Naive thymus-derived CD8-positive, alpha-beta T cell (primary cell): Measurements from ENCODE around the gene IQSEC1. TPM values are rescaled to one million over a fixed set of nuclear protein-coding genes. Genes with fewer than 3 reads are reported as not detected.
"Not testable (repeated sequence)": the region's sequence is repeated elsewhere in the genome, so short reads cannot be mapped to it uniquely, and the experiment has no call there.

Experiments used
- ATAC-seq, 2 donors: fragments of 150-1000 bp; cut with Tn5 transposase in 1 of 2; sonication (Bioruptor Pico), chemical (Tn5 transposase) in 1 of 2; 1 replicate in 1 of 2; 2 replicates in 1 of 2; pipeline ENCODE4 v1.10.0; 2021; ENCODE audit warnings: mild to moderate bottlenecking in 2 of 2, moderate library complexity in 2 of 2
- POLR2A ChIA-PET: fragments of 350-600 bp; sonication (Branson Sonifier 250); formaldehyde crosslinking; loops from one replicate; lab custom pipeline; 2021; ENCODE audit warnings: antibody characterized with exemption; lab: Charles Lee
- DNase-seq, 10 donors: peaks; one replicate each; pipeline versions ENCODE4 v3.0.0 to v3.0.0-alpha.2; 2020 to 2022
- H3K27ac Mint-ChIP-seq, 10 donors: one replicate each; pipeline ENCODE4 v1.8.0; 2020 to 2022; ENCODE audit warnings: mild to moderate bottlenecking in 10 of 10, mixed read lengths in 10 of 10, moderate library complexity in 4 of 10, inconsistent platforms in 1 of 10
- H3K27me3 Mint-ChIP-seq, 5 donors: one replicate each; pipeline ENCODE4 v1.8.0; 2021 to 2022; ENCODE audit warnings: mixed read lengths in 5 of 5
- H3K36me3 Mint-ChIP-seq, 3 donors: one replicate each; pipeline ENCODE4 v1.8.0; 2020 to 2022; ENCODE audit warnings: mixed read lengths in 3 of 3, mild to moderate bottlenecking in 2 of 3, inconsistent platforms in 1 of 3
- H3K4me1 Mint-ChIP-seq, 4 donors: one replicate each; pipeline ENCODE4 v1.8.0; 2021 to 2022; ENCODE audit warnings: mixed read lengths in 4 of 4
- H3K4me3 Mint-ChIP-seq, 10 donors: one replicate each; pipeline ENCODE4 v1.8.0; 2020 to 2022; ENCODE audit warnings: mild to moderate bottlenecking in 10 of 10, mixed read lengths in 10 of 10, moderate library complexity in 6 of 10, inconsistent platforms in 1 of 10
- H3K9me3 Mint-ChIP-seq, 9 donors: one replicate each; pipeline ENCODE4 v1.8.0; 2020 to 2022; ENCODE audit warnings: mixed read lengths in 9 of 9, mild to moderate bottlenecking in 3 of 9, inconsistent platforms in 1 of 9, moderate library complexity in 1 of 9
- polyA plus RNA-seq, 3 donors: library from polyadenylated mRNA; unstranded; fragments of 300-500 nt; fragmentation: Illumina TruSeq; gene quantifications; one replicate each; pipeline ENCODE4 v1.2.3, GENCODE V29; 2021
- total RNA-seq, 8 experiments: library from RNA in 2 of 8; stranded (reverse) in 2 of 8; gene quantifications; one replicate each; pipeline ENCODE4 v1.2.3 and lab custom pipeline; 2021 to 2026

IQSEC1 gene
- total and polyA plus RNA-seq, 5 experiments from 2014 or later: 13.7 to 47.7 (median 23.7) TPM

- DNase-seq (peak in 8 of 10 donors; percentile 20 to 68 (median 57)), ATAC-seq (peak; percentile 65 to 69)
- peak overlapping the region in 2 of 10 donors; percentile 2 to 8 for H3K27ac Mint-ChIP-seq
- H3K27me3 Mint-ChIP-seq: peaks cover 4 to 15% (median 10%) of the 10 kb centered on the region in 5 donors
- POLR2A ChIA-PET: interaction anchor here (0.6 to 1.2 kb wide), 4 partner anchors 23 to 225 kb away, joined by 3 to 4 read pairs (median 4); partner anchors contain the start of gene CAND2
- H3K36me3 Mint-ChIP-seq: no peaks in the 10 kb centered on the region
- H3K9me3 Mint-ChIP-seq: no peaks in the 10 kb centered on the region
- peaks cover 7 to 15% (median 12%) of the 10 kb centered on the region in 4 donors for H3K4me1 Mint-ChIP-seq
- peak overlapping the region; percentile 26 to 80 (median 46) for H3K4me3 Mint-ChIP-seq
Measured at GRCh38 chr3:12891985-12892839, 181.0 kb downstream of the IQSEC1 start.

DNA sequence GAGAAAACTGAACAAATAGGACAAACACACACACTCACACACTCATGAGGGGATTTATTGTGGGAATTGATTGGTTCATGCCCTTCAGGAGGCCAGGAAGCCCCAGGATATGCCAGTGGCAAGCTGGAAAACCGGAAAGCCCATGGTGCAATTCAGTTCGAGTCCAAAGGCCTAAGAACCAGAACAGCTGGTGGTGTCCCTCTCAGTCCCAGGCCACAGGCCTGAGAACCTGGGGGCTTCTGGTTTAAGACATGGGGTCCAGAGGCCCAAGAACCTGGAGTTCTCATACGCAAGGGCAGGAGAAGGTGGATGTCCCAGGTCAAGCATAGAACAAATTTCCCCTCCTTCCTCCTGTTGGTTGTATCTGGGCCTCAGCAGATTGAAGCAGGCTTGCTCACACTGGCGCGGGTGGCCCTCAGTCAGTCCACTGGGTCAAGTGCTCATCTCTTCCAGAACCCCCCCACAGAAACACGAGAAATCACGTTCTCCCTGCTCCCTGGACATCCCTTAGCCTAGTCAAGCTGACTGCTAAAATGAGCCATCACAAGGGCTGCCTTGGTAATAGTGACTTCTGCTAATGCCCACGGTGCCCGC, 181.7 kb downstream of the IQSEC1 start:
- POLR2A ChIA-PET: interaction anchor here (0.9 to 1.2 kb wide), 4 partner anchors 24 to 104 kb away, joined by 3 to 5 read pairs (median 4); partner anchors contain the start of gene CAND2
- peaks cover 9 to 21% (median 15%) of the 10 kb centered on the region in 4 donors for H3K4me1 Mint-ChIP-seq
- H3K9me3 Mint-ChIP-seq: no peaks in the 10 kb centered on the region
- H3K27me3 Mint-ChIP-seq: peaks cover 7 to 17% (median 12%) of the 10 kb centered on the region in 5 donors
- peak overlapping the region; percentile 26 to 80 (median 46) for H3K4me3 Mint-ChIP-seq
- H3K36me3 Mint-ChIP-seq: no peaks in the 10 kb centered on the region
- peak overlapping the region in 2 of 10 donors; percentile 2 to 8 for H3K27ac Mint-ChIP-seq
- no peak for ATAC-seq
- DNase-seq: peak in 1 of 10 donors; percentile 22

DNA sequence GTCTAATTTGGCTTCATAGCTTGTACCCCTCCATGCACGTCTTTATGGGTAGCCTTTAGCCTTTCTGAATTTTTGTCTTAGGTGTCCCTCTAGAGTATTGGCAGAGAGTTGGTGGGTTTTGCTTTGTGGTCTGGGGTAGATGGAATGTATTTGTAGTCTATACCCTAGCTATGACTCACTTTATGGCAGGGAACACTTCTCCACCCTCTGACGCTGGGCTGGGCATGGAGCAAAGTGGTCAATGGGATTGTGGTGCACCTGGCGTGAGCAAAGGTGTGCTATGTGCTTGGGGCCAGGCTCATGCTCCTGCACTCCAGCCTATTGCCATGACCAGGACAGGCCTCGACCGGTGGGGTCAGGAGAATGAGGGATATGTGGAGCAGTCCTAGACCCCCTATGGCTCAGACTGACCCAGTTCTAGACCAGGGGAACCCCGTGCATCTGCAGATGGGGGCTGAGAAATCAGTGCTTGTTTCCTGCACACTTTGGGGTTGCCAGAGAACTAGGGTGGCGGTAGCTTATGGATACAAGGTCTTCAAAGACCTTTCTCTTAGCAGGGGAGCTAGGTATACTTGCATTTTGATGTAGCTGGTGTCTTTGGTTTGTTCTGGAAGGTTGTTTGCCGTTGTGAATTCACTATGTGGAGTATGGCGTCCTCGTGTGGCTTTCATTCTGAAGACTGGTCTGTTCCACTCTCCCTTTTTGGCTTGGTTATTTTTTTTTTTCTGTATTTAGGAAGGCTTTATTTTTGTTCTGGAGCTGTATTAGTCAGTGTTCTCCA, 182.4 kb downstream of the IQSEC1 start:
- H3K27ac Mint-ChIP-seq: no peak overlapping the region
- DNase-seq (peak in 1 of 10 donors; percentile 15), ATAC-seq (no peak)
- H3K4me1 Mint-ChIP-seq: peaks cover 14 to 28% (median 19%) of the 10 kb centered on the region in 4 donors
- no peaks in the 10 kb centered on the region for H3K36me3 Mint-ChIP-seq
- H3K27me3 Mint-ChIP-seq: peaks cover 7 to 17% (median 13%) of the 10 kb centered on the region in 5 donors
- peak overlapping the region in 1 of 10 donors; percentile 48 for H3K4me3 Mint-ChIP-seq
- POLR2A ChIA-PET: interaction anchor here (0.9 to 1.1 kb wide), 2 partner anchors 94 to 95 kb away, joined by 3 to 5 read pairs; partner anchors contain the start of gene CAND2
- no peaks in the 10 kb centered on the region for H3K9me3 Mint-ChIP-seq

DNA sequence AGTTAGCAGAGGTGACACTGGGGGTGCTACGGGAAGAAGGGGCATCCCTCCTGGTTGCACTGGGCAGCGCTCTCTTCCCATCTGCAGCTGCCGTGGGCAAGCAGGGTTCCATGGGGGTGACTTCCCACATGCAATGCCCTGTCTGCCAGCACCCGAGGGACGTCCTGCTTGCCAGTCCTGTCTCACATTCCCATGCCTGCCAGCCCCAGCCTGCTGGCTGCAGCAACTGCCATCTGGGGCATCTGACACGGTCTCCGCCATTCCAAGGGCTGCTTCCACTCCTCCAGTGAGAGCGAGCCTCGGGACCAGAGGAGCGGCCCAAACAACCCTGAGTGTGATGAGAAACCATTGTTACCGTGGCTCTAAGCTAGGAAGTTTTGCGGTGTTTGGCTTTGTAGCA, 186.5 kb downstream of the IQSEC1 start:
- no peaks in the 10 kb centered on the region for H3K9me3 Mint-ChIP-seq
- DNase-seq (no peak), ATAC-seq (no peak)
- POLR2A ChIA-PET: interaction anchor here (0.6 to 0.9 kb wide), 3 partner anchors 99 to 761 kb away, joined by 3 to 4 read pairs (median 3); no protein-coding TSS in a partner anchor
- H3K36me3 Mint-ChIP-seq: no peaks in the 10 kb centered on the region
- no peak overlapping the region for H3K27ac Mint-ChIP-seq
- peaks cover 5 to 19% (median 15%) of the 10 kb centered on the region in 4 donors for H3K4me1 Mint-ChIP-seq
- peaks cover 12 to 15% (median 13%) of the 10 kb centered on the region in 5 donors for H3K27me3 Mint-ChIP-seq
- H3K4me3 Mint-ChIP-seq: peak overlapping the region in 8 of 10 donors; percentile 38 to 74 (median 60)

GRCh38 chr3:12886106-12886679, 187.0 kb downstream of the IQSEC1 start:
- Mint-ChIP-seq H3K9me3 (peaks cover 0 to 2% (median 0%) of the 10 kb centered on the region in 9 donors), H3K27me3 (peaks cover 13 to 15% (median 13%) of the 10 kb centered on the region in 5 donors), H3K4me3 (peak overlapping the region; percentile 38 to 74 (median 60)), H3K27ac (peak overlapping the region in 2 of 10 donors; percentile 25 to 43), H3K4me1 (peaks cover 4 to 18% (median 14%) of the 10 kb centered on the region in 4 donors), H3K36me3 (no peaks in the 10 kb centered on the region)
- DNase-seq: no peak
- POLR2A ChIA-PET: interaction anchor here (0.7 kb wide), 1 partner anchor 762 kb away, joined by 4 read pairs; no protein-coding TSS in a partner anchor
- peak; percentile 56 to 63 for ATAC-seq

- Mint-ChIP-seq H3K36me3 (no peaks in the 10 kb centered on the region), H3K9me3 (peaks cover 0 to 2% (median 0%) of the 10 kb centered on the region in 9 donors), H3K27me3 (peaks cover 11 to 13% (median 13%) of the 10 kb centered on the region in 5 donors), H3K4me1 (peaks cover 4 to 18% (median 14%) of the 10 kb centered on the region in 4 donors), H3K27ac (no peak overlapping the region), H3K4me3 (peak overlapping the region in 7 of 10 donors; percentile 4 to 70 (median 41))
- ATAC-seq: no peak
- POLR2A ChIA-PET: no interaction called here
- DNase-seq: no peak
Measured at GRCh38 chr3:12885583-12885930, 187.7 kb downstream of the IQSEC1 start.

- H3K4me1 Mint-ChIP-seq: peaks cover 4 to 18% (median 14%) of the 10 kb centered on the region in 4 donors
- no peak for ATAC-seq
- peaks cover 8 to 13% (median 11%) of the 10 kb centered on the region in 5 donors for H3K27me3 Mint-ChIP-seq
Measured at GRCh38 chr3:12884790-12885582, 188.2 kb downstream of the IQSEC1 start.

GRCh38 chr3:12884186-12884680, 189.0 kb downstream of the IQSEC1 start:
- peaks cover 0 to 2% (median 0%) of the 10 kb centered on the region in 9 donors for H3K9me3 Mint-ChIP-seq
- peaks cover 6 to 13% (median 7%) of the 10 kb centered on the region in 5 donors for H3K27me3 Mint-ChIP-seq
- no peak for DNase-seq
- no peaks in the 10 kb centered on the region for H3K36me3 Mint-ChIP-seq
- no peak for ATAC-seq
- POLR2A ChIA-PET: no interaction called here
- no peak overlapping the region for H3K27ac Mint-ChIP-seq
- H3K4me3 Mint-ChIP-seq: peak overlapping the region in 1 of 10 donors; percentile 21
- peaks cover 4 to 18% (median 14%) of the 10 kb centered on the region in 4 donors for H3K4me1 Mint-ChIP-seq

More at GRCh38 chr3:12884790-12885582, 188.2 kb downstream of the IQSEC1 start:
- peak overlapping the region in 2 of 10 donors; percentile 10 to 12 for H3K27ac Mint-ChIP-seq
- POLR2A ChIA-PET: no interaction called here
- H3K36me3 Mint-ChIP-seq: no peaks in the 10 kb centered on the region
- no peak for DNase-seq
- H3K4me3 Mint-ChIP-seq: peak overlapping the region in 1 of 10 donors; percentile 26
- peaks cover 0 to 2% (median 0%) of the 10 kb centered on the region in 9 donors for H3K9me3 Mint-ChIP-seq

DNA sequence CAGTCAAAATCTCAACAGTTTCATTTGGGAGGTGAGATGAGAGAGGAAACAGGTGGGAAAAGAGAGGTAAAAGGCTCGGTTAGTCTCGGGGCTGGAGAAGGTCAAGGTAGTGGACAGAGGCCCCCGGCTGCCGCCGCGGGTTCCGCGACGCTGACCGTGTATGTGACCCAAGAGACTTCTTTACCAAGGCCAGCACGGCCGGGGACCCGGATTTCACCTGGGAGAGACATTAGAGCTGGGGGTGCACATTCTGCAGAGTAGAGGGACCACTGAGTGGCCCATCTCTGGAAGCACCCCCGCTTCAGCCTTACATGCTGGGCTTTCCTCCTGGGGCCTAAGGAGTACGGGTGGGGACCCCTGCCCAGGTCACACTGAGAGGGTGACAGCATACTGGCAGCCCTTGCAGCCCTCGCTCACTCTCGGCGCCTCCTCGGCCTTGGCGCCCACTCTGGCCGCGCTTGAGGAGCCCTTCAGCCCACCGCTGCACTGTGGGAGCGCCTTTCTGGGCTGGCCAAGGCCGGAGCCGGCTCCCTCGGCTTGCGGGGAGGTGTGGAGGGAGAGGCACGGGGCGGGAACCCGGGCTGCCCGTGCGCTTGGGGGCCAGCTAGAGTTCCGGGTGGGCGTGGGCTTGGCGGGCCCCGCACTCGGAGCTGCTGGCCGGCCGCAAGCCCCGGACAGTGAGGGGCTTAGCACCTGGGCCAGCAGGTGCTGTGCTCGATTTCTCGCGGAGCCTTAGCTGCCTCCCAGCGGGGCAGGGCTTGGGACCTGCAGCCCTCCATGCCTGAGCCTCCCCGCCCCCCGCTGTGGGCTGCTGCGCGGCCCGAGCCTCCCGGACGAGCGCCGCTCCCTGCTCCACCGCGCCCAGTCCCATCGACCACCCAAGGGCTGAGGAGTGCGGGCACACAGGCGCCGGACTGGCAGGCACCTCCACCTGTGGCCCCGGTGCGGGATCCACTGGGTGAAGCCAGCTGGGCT, 190.6 kb downstream of the IQSEC1 start:
- Mint-ChIP-seq H3K4me1 (peaks cover 4 to 18% (median 14%) of the 10 kb centered on the region in 4 donors), H3K9me3 (peaks cover 0 to 2% (median 0%) of the 10 kb centered on the region in 9 donors), H3K27ac (peak overlapping the region in 2 of 10 donors; percentile 53 to 75), H3K27me3 (peaks cover 2 to 13% (median 5%) of the 10 kb centered on the region in 5 donors), H3K36me3 (no peaks in the 10 kb centered on the region), H3K4me3 (no peak overlapping the region)
- no peak for DNase-seq
- ATAC-seq: no peak
- POLR2A ChIA-PET: no interaction called here

DNA sequence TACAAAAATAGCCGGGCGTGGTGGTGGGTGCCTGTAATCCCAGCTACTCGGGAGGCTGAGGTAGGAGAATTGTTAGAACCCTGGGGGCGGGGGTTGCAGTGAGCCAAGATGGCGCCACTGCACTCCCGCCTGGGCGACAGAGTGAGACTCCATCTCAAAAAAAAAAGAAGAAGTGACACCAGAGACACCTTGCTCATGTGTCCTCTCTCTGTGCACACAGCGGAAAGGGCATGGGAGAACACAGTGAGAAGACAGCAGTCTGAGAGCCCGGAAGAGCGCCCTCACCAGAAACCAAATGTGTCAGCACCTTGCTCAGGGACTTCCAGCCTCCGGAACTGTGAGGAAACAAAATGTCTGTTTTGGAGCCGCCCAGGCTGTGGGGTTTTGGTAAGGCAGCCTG, 191.4 kb downstream of the IQSEC1 start:
- ATAC-seq: not testable (repeated sequence)

More for the DNA sequence above, 191.4 kb downstream of the IQSEC1 start:
- DNase-seq, H3K4me3 Mint-ChIP-seq, H3K27me3 Mint-ChIP-seq, H3K9me3 Mint-ChIP-seq, POLR2A ChIA-PET, H3K36me3 Mint-ChIP-seq: not testable (repeated sequence)
- Mint-ChIP-seq H3K27ac (peak overlapping the region in 1 of 10 donors; percentile 75), H3K4me1 (peaks cover 3 to 18% (median 12%) of the 10 kb centered on the region in 4 donors)
